Heart left ventricle (tissue), 16 donors: Measurements from ENCODE around the gene CAPS2. TPM values are rescaled to one million over a fixed set of nuclear protein-coding genes. Genes with fewer than 3 reads are reported as not detected.

Experiments
- ATAC-seq, 4 donors: fragments of 200-7000 bp; cut with Tn5 transposase; one replicate each; pipeline ENCODE4 v1.9.1; 2020 to 2022; ENCODE audit warnings: moderate library complexity in 4 of 4, mild to moderate bottlenecking in 3 of 4, moderate number of reproducible peaks in 1 of 4
- DNase-seq, 5 donors: peaks; one replicate each; pipeline ENCODE4 v3.0.0-alpha.2; 2020
- H3K27ac ChIP-seq, 12 donors: fragments of 200-600 bp; sonication (generic) in 4 of 12; one replicate each; pipeline versions ENCODE4 v1.5.0 to v1.8.0; 2016 to 2022; ENCODE audit warnings: mild to moderate bottlenecking in 2 of 12
- H3K27me3 ChIP-seq, 9 donors: fragments of 200-600 bp; sonication (generic) in 2 of 9; one replicate each; pipeline versions ENCODE4 v1.5.1 to v1.8.0; 2016 to 2022; ENCODE audit warnings: mild to moderate bottlenecking in 3 of 9
- H3K36me3 ChIP-seq, 9 donors: fragments of 200-600 bp; sonication (generic) in 2 of 9; one replicate each; pipeline versions ENCODE4 v1.5.0 to v1.8.0; 2018 to 2022; ENCODE audit warnings: mild to moderate bottlenecking in 2 of 9
- H3K4me1 ChIP-seq, 12 donors: fragments of 200-600 bp; sonication (generic) in 4 of 12; one replicate each; pipeline versions ENCODE4 v1.5.0 to v1.8.0; 2016 to 2022; ENCODE audit warnings: mild to moderate bottlenecking in 3 of 12
- H3K4me3 ChIP-seq, 12 donors: fragments of 200-600 bp; sonication (generic) in 4 of 12; one replicate each; pipeline versions ENCODE4 v1.5.0 to v1.8.0; 2017 to 2022; ENCODE audit warnings: mild to moderate bottlenecking in 9 of 12, moderate library complexity in 4 of 12
- H3K9me3 ChIP-seq, 12 donors: fragments of 200-600 bp; sonication (generic) in 4 of 12; one replicate each; pipeline versions ENCODE4 v1.5.0 to v1.8.0; 2016 to 2022; ENCODE audit warnings: mild to moderate bottlenecking in 1 of 12
- POLR2A ChIP-seq, 2 donors: fragments of 450-650 bp; IDR thresholded peaks; one replicate each; pipeline ENCODE4 v1.6.1; 2017; ENCODE audit warnings: antibody characterized with exemption in 2 of 2, mild to moderate bottlenecking in 2 of 2, moderate library complexity in 2 of 2
- WGBS, 4 donors: extraction: QIAGEN DNeasy Blood & Tissue Kit in 2 of 4; methylation state at CpG; one replicate each; pipeline versions ENCODE4 v1.1.5 to v1.1.7; 2013 to 2018; 5-methylcytosine and 5-hydroxymethylcytosine counted together
- intact Hi-C, 10 donors: fragments of 100-400 bp; cut with DNase I; formaldehyde crosslinking; loops; one replicate each; pipeline versions ENCODE4 v1.11.1 to v1.14.2; 2022
- long read RNA-seq, 3 donors: library from polyadenylated mRNA; unstranded; transcript quantifications; one replicate each; pipeline ENCODE4 v2.0.0, GENCODE V29; 2020 to 2021
- polyA plus RNA-seq, 2 donors: library from polyadenylated mRNA; stranded (reverse); fragments of 200-250 nt; gene quantifications; one replicate each; pipeline ENCODE4 v1.2.3, GENCODE V29; 2013
- total RNA-seq, 9 donors: library from RNA; depleted of rRNA in 2 of 9; stranded (reverse); fragments of >200 nt in 2 of 9; fragmentation: NEBNext Ultra II Directional in 3 of 9; extraction: Animal tissue kit (Norgen Biotek cat#: 25700) in 3 of 9; gene quantifications; one replicate each; pipeline versions ENCODE4 v1.1.0 to v1.2.4, GENCODE V29; 2016 to 2023
- TF ChIP-seq, protein P1 (sequence below), 12 donors: fragments of 200-600 bp; sonication (generic) in 4 of 12; IDR thresholded peaks; one replicate each; pipeline versions ENCODE4 v1.5.0 to v1.8.0; 2018 to 2022; ENCODE audit warnings: antibody characterized with exemption in 12 of 12, mild to moderate bottlenecking in 5 of 12
- donor health status: ischemic (EF 13 %, LVEDD 7.1; RV severe dilation, severe dysfunction).
- donor health status: healthy with polysubstance abuse.
- donor health status: DM: no; HTN: yes; CAD: no.
- donor health status: DM: no; HTN: no; CAD: no.
- donor health status: ischemic (EF 25% LVEDD 6.9; RV normal size, moderate dysfunction).
- donor health status: ischemic (EF 25% LVEDD 5.7; RV mildly dilated, moderate dysfunction).
- donor health status: healthy.
- donor health status: DM: yes; HTN: yes; CAD: no.
- donor health status: ischemic (EF 35%, LVEDD 5.7; RV mildly dilated, moderate dysfunction).
- donor health status: nonischemic (EF 11% LVEDD 7.7; RV severe dilation, severe dysfunction).
- donor health status: DM: yes; HTN: yes; CAD: no.
- donor health status: PGD.
- donor health status: ischemic (EF 29% LVEDD 5.4; RV normal size, mild dysfunction).
- donor health status: nonischemic (EF 23%, LVEDD 6.1; RV moderate dilation, normal function).

Gene CAPS2
- total RNA-seq (10 to 100 TPM in 8 of 9 donors, 1 to 10 TPM in 1; 7.8 to 21.6 (median 12.0) TPM), polyA plus RNA-seq (1 to 10 TPM; 2.4 to 7.2 TPM)
- long read RNA-seq, donor 1, partial matches to known transcripts: 1 of 6 reads
- long read RNA-seq, donor 1, other reads (novel, unspliced or antisense): 4 of 6 reads
- long read RNA-seq, donor 2, partial matches to known transcripts: 0 of 10 reads
- long read RNA-seq, donor 2, other reads (novel, unspliced or antisense): 9 of 10 reads
- long read RNA-seq, donor 3, partial matches to known transcripts: 0 of 5 reads
- long read RNA-seq, donor 3, other reads (novel, unspliced or antisense): 5 of 5 reads

GRCh38 chr12:75329918-75330826 lies at the start of gene CAPS2:
CAPS2 (minus strand) TSS chr12:75330324; CDS start chr12:75326498, 3,826 bp downstream.
- WGBS, 4 donors: 3 to 4% (median 3%) methylated on average over 29 to 40 of the region's 40 CpGs
- ATAC-seq: peak; percentile 82 to 96 (median 94)
- H3K9me3 ChIP-seq: no peaks in the 10 kb centered on the region
- intact Hi-C loops: loop anchor here in 9 of 10 donors (2.0 to 10.0 kb wide), 8 partner anchors 55 to 705 kb away; partner anchors contain the start of genes GLIPR1 (in 2 of the 9), GLIPR1L2 (in 2 of the 9) and PHLDA1 (in 1 of the 9)
- peak within 1 kb of the TSS; percentile 49 to 79 (median 66) for H3K27ac ChIP-seq
- TF ChIP-seq, protein P1, sequence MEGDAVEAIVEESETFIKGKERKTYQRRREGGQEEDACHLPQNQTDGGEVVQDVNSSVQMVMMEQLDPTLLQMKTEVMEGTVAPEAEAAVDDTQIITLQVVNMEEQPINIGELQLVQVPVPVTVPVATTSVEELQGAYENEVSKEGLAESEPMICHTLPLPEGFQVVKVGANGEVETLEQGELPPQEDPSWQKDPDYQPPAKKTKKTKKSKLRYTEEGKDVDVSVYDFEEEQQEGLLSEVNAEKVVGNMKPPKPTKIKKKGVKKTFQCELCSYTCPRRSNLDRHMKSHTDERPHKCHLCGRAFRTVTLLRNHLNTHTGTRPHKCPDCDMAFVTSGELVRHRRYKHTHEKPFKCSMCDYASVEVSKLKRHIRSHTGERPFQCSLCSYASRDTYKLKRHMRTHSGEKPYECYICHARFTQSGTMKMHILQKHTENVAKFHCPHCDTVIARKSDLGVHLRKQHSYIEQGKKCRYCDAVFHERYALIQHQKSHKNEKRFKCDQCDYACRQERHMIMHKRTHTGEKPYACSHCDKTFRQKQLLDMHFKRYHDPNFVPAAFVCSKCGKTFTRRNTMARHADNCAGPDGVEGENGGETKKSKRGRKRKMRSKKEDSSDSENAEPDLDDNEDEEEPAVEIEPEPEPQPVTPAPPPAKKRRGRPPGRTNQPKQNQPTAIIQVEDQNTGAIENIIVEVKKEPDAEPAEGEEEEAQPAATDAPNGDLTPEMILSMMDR (IDR thresholded peaks at IDR 0.05): peak in 1 of 12 donors; percentile 10
- TF ChIP-seq POLR2A (IDR thresholded peaks at IDR 0.05): peak in 1 of 2 donors; percentile 35
- no peaks in the 10 kb centered on the region for H3K36me3 ChIP-seq
- H3K4me3 ChIP-seq: peak within 1 kb of the TSS; percentile 28 to 81 (median 62)
- H3K27me3 ChIP-seq: no peaks in the 10 kb centered on the region
- H3K4me1 ChIP-seq: peaks cover 0 to 22% (median 8%) of the 10 kb centered on the region in 12 donors
- DNase-seq: peak; percentile 82 to 90 (median 85)

DNA sequence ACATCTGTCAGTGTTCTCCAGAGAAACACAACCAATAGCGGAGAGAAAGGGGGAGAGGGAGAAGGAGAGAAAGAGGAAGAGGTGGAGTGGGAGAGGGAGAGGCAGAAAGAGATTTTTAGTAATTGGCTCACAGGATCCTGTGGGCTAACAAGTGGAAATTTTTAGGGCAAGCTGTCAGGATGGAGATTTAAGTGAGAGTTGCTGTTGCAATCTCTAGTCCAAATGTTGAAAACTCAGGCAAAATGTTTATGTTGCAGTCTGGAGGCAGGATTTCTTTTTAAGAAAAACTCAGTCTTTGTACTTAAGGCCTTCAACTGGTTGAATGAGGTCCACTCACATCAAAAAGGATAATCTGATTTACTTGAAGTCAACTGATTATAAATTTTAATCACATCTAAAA lies 48.2 kb upstream of the CAPS2 start:
- DNase-seq (no peak), ATAC-seq (no peak)
- Histone ChIP-seq H3K36me3 (no peaks in the 10 kb centered on the region), H3K4me3 (no peak overlapping the region), H3K4me1 (no peaks in the 10 kb centered on the region), H3K9me3 (no peaks in the 10 kb centered on the region), H3K27me3 (no peaks in the 10 kb centered on the region), H3K27ac (no peak overlapping the region)
- 83 to 91% (median 90%) methylated on average over 1 of the region's 1 CpG for WGBS, 4 donors
- no peak for TF ChIP-seq POLR2A (IDR thresholded peaks at IDR 0.05)
- TF ChIP-seq, protein P1 (IDR thresholded peaks at IDR 0.05): no peak
- intact Hi-C loops: no loop called here

DNA sequence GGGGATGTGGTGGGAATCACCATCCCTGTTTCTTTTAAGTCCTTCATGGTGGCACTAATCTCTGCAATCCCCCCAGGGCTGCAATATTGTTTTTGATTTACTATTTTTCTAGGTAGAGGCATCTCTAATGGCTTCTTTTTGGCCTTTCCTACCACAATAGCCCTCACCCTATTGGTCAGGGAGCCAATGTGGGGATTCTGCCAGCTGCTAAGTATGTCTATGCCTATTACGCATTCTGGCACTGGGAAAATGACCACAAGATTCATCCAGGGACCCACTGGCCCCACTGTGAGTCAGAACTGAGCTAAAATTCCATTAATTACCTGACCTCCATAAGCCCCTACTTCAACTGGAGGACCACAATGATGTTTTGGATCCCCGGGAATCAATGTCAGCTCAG lies 44.8 kb upstream of the CAPS2 start:
- DNase-seq: no peak
- Histone ChIP-seq H3K9me3 (no peaks in the 10 kb centered on the region), H3K36me3 (peaks cover 0 to 5% (median 0%) of the 10 kb centered on the region in 9 donors), H3K27me3 (no peaks in the 10 kb centered on the region), H3K27ac (no peak overlapping the region), H3K4me1 (no peaks in the 10 kb centered on the region), H3K4me3 (no peak overlapping the region)
- no peak for ATAC-seq
- WGBS, 4 donors: 90 to 96% (median 93%) methylated on average over 2 of the region's 2 CpGs
- TF ChIP-seq, protein P1 (IDR thresholded peaks at IDR 0.05): no peak
- TF ChIP-seq POLR2A (IDR thresholded peaks at IDR 0.05): no peak
- intact Hi-C loops: no loop called here

GRCh38 chr12:75366629-75367028 lies 36.5 kb upstream of the CAPS2 start:
- WGBS, 4 donors: 88 to 99% (median 95%) methylated on average over 1 of the region's 1 CpG
- TF ChIP-seq, protein P1 (IDR thresholded peaks at IDR 0.05): no peak
- no peak for TF ChIP-seq POLR2A (IDR thresholded peaks at IDR 0.05)
- no peak for ATAC-seq
- H3K9me3 ChIP-seq: no peaks in the 10 kb centered on the region
- no peak overlapping the region for H3K27ac ChIP-seq
- intact Hi-C loops: no loop called here
- peaks cover 0 to 8% (median 0%) of the 10 kb centered on the region in 12 donors for H3K4me1 ChIP-seq
- H3K27me3 ChIP-seq: no peaks in the 10 kb centered on the region
- DNase-seq: no peak
- no peak overlapping the region for H3K4me3 ChIP-seq
- H3K36me3 ChIP-seq: peaks cover 0 to 5% (median 0%) of the 10 kb centered on the region in 9 donors
